ENCODE results near the gene TFEB. TPM values are rescaled to one million over a fixed set of nuclear protein-coding genes. Genes with fewer than 3 reads are reported as not detected.

TFEB gene
- total and polyA plus RNA-seq, 2 of the 8 experiments (the other 6 are each of a cell fraction or from before 2014, with no cell fraction given) = 2.3 to 6.7 TPM

DNA sequence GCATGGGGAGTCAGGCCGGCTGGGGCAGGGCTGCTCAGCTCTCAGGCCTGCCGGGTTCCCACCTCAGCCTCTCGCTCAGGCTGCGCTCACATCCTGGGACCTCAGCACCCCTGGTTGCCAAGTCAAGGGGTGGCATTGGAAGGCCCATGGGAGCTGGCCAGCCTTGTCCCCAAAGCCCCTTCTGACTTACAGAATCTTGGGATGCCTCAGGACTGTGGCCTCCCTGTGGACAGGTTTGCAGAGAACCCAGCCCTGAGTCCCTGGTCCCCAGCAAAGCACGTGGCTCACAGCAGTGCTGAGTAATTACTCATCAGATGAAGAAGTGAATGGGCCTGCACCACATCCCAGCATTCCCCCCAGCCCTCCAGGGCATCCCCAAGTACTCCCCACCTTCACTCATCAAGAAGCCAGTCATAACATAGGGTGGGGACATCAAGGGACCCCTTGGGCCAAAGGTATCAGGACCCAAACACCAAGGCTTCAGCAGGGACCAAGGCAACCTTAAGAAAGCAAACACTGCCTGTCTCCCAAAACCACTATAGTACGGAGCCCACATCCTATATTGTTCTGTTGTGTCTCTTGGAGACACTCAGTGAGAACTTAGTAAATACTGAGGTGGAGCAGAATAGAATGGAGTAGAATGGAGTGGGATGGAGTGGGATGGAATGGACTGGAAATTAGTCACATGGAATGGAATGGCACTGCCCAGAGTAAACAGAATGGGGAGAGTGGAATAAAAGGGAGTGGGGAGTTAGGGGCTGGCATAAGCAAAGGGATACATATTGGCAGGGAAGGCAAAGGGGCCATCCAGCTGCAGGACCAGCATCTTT is 8.2 kb upstream of the TFEB start (continued):
- TF ChIP-seq, protein P1, sequence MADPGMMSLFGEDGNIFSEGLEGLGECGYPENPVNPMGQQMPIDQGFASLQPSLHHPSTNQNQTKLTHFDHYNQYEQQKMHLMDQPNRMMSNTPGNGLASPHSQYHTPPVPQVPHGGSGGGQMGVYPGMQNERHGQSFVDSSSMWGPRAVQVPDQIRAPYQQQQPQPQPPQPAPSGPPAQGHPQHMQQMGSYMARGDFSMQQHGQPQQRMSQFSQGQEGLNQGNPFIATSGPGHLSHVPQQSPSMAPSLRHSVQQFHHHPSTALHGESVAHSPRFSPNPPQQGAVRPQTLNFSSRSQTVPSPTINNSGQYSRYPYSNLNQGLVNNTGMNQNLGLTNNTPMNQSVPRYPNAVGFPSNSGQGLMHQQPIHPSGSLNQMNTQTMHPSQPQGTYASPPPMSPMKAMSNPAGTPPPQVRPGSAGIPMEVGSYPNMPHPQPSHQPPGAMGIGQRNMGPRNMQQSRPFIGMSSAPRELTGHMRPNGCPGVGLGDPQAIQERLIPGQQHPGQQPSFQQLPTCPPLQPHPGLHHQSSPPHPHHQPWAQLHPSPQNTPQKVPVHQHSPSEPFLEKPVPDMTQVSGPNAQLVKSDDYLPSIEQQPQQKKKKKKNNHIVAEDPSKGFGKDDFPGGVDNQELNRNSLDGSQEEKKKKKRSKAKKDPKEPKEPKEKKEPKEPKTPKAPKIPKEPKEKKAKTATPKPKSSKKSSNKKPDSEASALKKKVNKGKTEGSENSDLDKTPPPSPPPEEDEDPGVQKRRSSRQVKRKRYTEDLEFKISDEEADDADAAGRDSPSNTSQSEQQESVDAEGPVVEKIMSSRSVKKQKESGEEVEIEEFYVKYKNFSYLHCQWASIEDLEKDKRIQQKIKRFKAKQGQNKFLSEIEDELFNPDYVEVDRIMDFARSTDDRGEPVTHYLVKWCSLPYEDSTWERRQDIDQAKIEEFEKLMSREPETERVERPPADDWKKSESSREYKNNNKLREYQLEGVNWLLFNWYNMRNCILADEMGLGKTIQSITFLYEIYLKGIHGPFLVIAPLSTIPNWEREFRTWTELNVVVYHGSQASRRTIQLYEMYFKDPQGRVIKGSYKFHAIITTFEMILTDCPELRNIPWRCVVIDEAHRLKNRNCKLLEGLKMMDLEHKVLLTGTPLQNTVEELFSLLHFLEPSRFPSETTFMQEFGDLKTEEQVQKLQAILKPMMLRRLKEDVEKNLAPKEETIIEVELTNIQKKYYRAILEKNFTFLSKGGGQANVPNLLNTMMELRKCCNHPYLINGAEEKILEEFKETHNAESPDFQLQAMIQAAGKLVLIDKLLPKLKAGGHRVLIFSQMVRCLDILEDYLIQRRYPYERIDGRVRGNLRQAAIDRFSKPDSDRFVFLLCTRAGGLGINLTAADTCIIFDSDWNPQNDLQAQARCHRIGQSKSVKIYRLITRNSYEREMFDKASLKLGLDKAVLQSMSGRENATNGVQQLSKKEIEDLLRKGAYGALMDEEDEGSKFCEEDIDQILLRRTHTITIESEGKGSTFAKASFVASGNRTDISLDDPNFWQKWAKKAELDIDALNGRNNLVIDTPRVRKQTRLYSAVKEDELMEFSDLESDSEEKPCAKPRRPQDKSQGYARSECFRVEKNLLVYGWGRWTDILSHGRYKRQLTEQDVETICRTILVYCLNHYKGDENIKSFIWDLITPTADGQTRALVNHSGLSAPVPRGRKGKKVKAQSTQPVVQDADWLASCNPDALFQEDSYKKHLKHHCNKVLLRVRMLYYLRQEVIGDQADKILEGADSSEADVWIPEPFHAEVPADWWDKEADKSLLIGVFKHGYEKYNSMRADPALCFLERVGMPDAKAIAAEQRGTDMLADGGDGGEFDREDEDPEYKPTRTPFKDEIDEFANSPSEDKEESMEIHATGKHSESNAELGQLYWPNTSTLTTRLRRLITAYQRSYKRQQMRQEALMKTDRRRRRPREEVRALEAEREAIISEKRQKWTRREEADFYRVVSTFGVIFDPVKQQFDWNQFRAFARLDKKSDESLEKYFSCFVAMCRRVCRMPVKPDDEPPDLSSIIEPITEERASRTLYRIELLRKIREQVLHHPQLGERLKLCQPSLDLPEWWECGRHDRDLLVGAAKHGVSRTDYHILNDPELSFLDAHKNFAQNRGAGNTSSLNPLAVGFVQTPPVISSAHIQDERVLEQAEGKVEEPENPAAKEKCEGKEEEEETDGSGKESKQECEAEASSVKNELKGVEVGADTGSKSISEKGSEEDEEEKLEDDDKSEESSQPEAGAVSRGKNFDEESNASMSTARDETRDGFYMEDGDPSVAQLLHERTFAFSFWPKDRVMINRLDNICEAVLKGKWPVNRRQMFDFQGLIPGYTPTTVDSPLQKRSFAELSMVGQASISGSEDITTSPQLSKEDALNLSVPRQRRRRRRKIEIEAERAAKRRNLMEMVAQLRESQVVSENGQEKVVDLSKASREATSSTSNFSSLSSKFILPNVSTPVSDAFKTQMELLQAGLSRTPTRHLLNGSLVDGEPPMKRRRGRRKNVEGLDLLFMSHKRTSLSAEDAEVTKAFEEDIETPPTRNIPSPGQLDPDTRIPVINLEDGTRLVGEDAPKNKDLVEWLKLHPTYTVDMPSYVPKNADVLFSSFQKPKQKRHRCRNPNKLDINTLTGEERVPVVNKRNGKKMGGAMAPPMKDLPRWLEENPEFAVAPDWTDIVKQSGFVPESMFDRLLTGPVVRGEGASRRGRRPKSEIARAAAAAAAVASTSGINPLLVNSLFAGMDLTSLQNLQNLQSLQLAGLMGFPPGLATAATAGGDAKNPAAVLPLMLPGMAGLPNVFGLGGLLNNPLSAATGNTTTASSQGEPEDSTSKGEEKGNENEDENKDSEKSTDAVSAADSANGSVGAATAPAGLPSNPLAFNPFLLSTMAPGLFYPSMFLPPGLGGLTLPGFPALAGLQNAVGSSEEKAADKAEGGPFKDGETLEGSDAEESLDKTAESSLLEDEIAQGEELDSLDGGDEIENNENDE (IDR thresholded peaks at IDR 0.05; ENCODE audit: insufficient replicate concordance, low read length) = no peak
- TF ChIP-seq, protein P2, sequence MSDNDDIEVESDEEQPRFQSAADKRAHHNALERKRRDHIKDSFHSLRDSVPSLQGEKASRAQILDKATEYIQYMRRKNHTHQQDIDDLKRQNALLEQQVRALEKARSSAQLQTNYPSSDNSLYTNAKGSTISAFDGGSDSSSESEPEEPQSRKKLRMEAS (IDR thresholded peaks at IDR 0.05) = no peak
- no peak for TF ChIP-seq TAF1 (IDR thresholded peaks at IDR 0.05; ENCODE audit: low read depth, low read length)
- no peak for TF ChIP-seq KDM1A (IDR thresholded peaks at IDR 0.05; ENCODE audit: borderline replicate concordance, low read length)
- no peak for TF ChIP-seq RNF2 (IDR thresholded peaks at IDR 0.05; ENCODE audit: borderline replicate concordance, low read depth, low read length, missing control alignments, poor library complexity, severe bottlenecking)
- no peak for TF ChIP-seq EZH2 (IDR thresholded peaks at IDR 0.05; ENCODE audit: low read depth, low read length, severe bottlenecking)
- no peak for TF ChIP-seq NRF1 (IDR thresholded peaks at IDR 0.05; ENCODE audit: low read depth, low read length)
- TF ChIP-seq NANOG (IDR thresholded peaks at IDR 0.05; ENCODE audit: insufficient read depth, low read depth, low read length, poor library complexity, severe bottlenecking) = no peak
